ENCODE measurements around the gene MAPK8. TPM values are rescaled to one million over a fixed set of nuclear protein-coding genes. Genes with fewer than 3 reads are reported as not detected.

Gene MAPK8
- total and polyA plus RNA-seq, 9 of the 15 experiments (the other 6 are each of a cell fraction or from before 2014, with no cell fraction given) = 6.4 to 159 (median 71.0) TPM

DNA sequence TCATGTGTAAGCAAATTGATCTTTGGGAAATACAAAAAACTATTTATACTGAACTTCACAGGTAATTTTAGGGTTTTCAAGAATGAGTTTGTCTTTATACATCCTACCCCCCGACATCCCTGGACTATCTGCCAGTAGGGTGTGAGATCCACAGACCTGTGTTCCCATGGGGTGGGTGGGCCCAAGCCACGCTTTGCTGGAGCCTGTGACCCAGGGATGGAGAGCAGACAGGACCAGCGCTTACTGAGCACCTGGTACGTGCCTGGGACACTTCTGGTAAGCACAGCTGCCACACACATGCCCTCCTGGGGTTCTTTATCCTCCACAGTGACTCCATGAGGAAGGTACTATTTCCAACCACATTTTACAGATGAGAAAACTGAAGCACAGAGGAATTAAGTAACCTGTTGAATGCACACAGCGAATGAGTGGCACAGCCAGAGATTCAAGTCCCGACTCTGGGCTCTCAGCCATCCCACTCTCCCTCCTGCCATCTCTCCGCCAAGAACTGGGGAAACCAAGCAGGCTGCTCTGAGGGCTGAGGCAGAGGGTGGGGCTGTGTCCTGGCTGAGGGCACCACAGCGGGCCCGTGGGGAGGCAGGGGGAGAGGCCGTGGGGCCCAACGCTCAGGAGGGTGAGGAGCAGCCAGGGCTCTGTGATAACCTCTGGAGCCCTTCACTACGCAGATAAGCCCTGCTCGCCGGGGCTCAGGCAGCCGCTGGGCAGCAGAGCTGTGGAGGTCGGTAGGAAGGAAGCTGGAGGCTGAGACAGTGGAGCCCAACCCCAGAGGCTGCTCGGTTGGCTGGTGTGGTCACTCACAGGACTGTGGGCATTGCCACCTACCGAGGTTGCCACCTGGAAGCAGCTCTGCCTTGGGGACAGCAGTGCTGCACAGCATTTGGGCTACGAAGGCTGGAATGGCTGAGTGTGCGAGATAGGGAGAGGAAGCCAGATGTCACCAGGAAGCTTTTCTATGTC lies 174.2 kb downstream of the MAPK8 start (continued):
- no peak for TF ChIP-seq ARNT (IDR thresholded peaks at IDR 0.05)
- TF ChIP-seq BMI1 (IDR thresholded peaks at IDR 0.05; ENCODE audit: low read length) = no peak
- TF ChIP-seq MECOM (CRISPR knock-in tag; IDR thresholded peaks at IDR 0.05) = peak; percentile 12; the same call in 1 of the 2 replicates
- TF ChIP-seq FOXM1 (IDR thresholded peaks at IDR 0.05; ENCODE audit: low read depth) = no peak
- no peak for TF ChIP-seq FOXM1 (CRISPR knock-in tag; IDR thresholded peaks at IDR 0.05; ENCODE audit: low read depth)
- TF ChIP-seq, protein P1, sequence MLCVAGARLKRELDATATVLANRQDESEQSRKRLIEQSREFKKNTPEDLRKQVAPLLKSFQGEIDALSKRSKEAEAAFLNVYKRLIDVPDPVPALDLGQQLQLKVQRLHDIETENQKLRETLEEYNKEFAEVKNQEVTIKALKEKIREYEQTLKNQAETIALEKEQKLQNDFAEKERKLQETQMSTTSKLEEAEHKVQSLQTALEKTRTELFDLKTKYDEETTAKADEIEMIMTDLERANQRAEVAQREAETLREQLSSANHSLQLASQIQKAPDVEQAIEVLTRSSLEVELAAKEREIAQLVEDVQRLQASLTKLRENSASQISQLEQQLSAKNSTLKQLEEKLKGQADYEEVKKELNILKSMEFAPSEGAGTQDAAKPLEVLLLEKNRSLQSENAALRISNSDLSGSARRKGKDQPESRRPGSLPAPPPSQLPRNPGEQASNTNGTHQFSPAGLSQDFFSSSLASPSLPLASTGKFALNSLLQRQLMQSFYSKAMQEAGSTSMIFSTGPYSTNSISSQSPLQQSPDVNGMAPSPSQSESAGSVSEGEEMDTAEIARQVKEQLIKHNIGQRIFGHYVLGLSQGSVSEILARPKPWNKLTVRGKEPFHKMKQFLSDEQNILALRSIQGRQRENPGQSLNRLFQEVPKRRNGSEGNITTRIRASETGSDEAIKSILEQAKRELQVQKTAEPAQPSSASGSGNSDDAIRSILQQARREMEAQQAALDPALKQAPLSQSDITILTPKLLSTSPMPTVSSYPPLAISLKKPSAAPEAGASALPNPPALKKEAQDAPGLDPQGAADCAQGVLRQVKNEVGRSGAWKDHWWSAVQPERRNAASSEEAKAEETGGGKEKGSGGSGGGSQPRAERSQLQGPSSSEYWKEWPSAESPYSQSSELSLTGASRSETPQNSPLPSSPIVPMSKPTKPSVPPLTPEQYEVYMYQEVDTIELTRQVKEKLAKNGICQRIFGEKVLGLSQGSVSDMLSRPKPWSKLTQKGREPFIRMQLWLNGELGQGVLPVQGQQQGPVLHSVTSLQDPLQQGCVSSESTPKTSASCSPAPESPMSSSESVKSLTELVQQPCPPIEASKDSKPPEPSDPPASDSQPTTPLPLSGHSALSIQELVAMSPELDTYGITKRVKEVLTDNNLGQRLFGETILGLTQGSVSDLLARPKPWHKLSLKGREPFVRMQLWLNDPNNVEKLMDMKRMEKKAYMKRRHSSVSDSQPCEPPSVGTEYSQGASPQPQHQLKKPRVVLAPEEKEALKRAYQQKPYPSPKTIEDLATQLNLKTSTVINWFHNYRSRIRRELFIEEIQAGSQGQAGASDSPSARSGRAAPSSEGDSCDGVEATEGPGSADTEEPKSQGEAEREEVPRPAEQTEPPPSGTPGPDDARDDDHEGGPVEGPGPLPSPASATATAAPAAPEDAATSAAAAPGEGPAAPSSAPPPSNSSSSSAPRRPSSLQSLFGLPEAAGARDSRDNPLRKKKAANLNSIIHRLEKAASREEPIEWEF (CRISPR knock-in tag; IDR thresholded peaks at IDR 0.05) = no peak
- TF ChIP-seq, protein P2, sequence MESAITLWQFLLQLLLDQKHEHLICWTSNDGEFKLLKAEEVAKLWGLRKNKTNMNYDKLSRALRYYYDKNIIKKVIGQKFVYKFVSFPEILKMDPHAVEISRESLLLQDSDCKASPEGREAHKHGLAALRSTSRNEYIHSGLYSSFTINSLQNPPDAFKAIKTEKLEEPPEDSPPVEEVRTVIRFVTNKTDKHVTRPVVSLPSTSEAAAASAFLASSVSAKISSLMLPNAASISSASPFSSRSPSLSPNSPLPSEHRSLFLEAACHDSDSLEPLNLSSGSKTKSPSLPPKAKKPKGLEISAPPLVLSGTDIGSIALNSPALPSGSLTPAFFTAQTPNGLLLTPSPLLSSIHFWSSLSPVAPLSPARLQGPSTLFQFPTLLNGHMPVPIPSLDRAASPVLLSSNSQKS (CRISPR knock-in tag; IDR thresholded peaks at IDR 0.05) = no peak
- TF ChIP-seq ZNF561 (CRISPR knock-in tag; conservative IDR thresholded peaks at IDR 0.05) = no peak
- TF ChIP-seq, protein P3, sequence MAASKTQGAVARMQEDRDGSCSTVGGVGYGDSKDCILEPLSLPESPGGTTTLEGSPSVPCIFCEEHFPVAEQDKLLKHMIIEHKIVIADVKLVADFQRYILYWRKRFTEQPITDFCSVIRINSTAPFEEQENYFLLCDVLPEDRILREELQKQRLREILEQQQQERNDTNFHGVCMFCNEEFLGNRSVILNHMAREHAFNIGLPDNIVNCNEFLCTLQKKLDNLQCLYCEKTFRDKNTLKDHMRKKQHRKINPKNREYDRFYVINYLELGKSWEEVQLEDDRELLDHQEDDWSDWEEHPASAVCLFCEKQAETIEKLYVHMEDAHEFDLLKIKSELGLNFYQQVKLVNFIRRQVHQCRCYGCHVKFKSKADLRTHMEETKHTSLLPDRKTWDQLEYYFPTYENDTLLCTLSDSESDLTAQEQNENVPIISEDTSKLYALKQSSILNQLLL (CRISPR knock-in tag; IDR thresholded peaks at IDR 0.05; ENCODE audit: borderline replicate concordance) = no peak
- no peak for TF ChIP-seq PTRF (tag; IDR thresholded peaks at IDR 0.05)
- TF ChIP-seq HNRNPH1 (optimal IDR thresholded peaks at IDR 0.05; ENCODE audit: low read depth, low read length) = no peak
- TF ChIP-seq, protein P4, sequence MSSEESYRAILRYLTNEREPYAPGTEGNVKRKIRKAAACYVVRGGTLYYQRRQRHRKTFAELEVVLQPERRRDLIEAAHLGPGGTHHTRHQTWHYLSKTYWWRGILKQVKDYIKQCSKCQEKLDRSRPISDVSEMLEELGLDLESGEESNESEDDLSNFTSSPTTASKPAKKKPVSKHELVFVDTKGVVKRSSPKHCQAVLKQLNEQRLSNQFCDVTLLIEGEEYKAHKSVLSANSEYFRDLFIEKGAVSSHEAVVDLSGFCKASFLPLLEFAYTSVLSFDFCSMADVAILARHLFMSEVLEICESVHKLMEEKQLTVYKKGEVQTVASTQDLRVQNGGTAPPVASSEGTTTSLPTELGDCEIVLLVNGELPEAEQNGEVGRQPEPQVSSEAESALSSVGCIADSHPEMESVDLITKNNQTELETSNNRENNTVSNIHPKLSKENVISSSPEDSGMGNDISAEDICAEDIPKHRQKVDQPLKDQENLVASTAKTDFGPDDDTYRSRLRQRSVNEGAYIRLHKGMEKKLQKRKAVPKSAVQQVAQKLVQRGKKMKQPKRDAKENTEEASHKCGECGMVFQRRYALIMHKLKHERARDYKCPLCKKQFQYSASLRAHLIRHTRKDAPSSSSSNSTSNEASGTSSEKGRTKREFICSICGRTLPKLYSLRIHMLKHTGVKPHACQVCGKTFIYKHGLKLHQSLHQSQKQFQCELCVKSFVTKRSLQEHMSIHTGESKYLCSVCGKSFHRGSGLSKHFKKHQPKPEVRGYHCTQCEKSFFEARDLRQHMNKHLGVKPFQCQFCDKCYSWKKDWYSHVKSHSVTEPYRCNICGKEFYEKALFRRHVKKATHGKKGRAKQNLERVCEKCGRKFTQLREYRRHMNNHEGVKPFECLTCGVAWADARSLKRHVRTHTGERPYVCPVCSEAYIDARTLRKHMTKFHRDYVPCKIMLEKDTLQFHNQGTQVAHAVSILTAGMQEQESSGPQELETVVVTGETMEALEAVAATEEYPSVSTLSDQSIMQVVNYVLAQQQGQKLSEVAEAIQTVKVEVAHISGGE (CRISPR knock-in tag; IDR thresholded peaks at IDR 0.05) = peak in 1 of 3 experiments; percentile 56; a peak in 1 of 6 replicates
- no peak for TF ChIP-seq ZNF12 (CRISPR knock-in tag; IDR thresholded peaks at IDR 0.05)
- no peak for TF ChIP-seq ZNF695 (CRISPR knock-in tag; IDR thresholded peaks at IDR 0.05)
- no peak for TF ChIP-seq ZFP30 (CRISPR knock-in tag; IDR thresholded peaks at IDR 0.05; ENCODE audit: borderline replicate concordance)
- no peak for TF ChIP-seq RHOXF2B (CRISPR knock-in tag; conservative IDR thresholded peaks at IDR 0.05)

Measured in K562 (cell line).